Colon (tissue), 2 donors: Measurements from ENCODE around the gene RPS6KA1.
A peak's percentile ranks its signal among the peaks of the same experiment; 100 is the strongest.
"Not testable (repeated sequence)": the region's sequence is repeated elsewhere in the genome, so short reads cannot be mapped to it uniquely, and the experiment has no call there.

Source experiments
- FAIRE-seq: peaks from 2 replicates; lab custom pipeline; 2012; peaks lifted over from hg19 to GRCh38; lab: Jason Lieb, UNC
- donor health status: control.
- donor health status: control.

RPS6KA1 gene

DNA sequence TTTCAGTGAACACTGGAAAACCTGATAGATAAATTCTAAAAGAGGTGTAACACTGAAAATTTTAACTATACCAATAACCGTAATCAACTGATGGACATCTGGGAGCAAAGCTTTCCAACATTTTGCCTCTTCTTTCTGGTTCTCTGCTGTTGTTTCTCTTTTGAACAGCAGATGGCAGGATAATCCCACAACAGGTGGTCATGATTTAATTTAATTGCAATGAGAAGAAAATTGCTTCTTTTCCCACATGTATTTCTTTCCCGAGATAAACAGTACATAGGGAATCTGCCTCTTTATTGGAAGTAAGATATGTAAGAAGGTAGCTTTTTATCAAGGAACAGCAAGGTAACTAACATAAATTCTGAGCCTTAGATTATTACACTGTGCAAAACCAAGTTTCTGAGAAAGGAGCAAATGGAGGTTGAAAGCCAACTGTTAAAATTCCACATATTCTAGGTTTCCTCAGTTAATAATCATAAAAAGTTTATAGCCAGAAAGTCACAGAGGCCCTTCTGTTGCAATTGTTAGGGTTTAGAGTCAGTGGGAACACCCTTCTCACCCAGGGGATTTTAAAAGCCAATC, 72.9 kb downstream of the RPS6KA1 start:
- FAIRE-seq, result peak; percentile 43

DNA sequence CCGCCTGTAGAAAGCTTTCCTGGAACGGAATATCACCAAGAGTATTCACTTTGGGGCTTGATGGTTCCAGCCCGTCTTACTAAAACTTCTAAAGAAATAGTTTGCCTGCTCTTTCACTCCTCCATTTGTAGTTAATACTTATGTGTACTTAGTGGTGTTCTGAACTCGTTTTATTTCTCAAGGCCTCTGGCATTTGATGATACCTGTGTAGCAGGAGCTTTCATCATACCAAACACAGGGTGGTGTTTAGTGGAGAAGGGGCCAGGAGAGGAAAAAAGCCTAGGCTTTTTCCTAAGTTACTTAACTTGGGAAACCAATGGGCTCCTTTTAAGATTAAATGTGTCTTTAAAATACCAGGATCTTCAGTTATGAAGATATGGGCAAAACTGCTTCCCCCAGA, 74.3 kb downstream of the RPS6KA1 start:
- no peak for FAIRE-seq

DNA sequence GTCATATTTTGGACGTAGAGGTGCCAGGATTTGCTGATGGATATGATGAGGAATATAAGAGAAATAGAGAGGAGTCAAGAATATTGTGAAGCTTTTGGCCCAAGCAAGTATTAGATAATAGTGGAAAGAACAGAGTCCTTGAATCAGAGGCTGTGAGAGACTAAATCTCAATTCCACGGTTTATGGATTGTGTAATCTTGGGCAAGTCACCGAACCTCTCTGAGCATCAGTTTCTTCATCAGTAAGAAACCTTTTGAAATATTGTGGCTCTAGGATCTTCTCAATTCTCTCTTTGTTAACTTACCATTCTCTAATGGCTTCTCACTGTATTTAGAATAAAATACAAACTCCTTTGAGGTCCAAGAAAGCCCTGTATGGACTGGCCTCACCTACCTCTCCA, 77.6 kb downstream of the RPS6KA1 start:
- no peak for FAIRE-seq

DNA sequence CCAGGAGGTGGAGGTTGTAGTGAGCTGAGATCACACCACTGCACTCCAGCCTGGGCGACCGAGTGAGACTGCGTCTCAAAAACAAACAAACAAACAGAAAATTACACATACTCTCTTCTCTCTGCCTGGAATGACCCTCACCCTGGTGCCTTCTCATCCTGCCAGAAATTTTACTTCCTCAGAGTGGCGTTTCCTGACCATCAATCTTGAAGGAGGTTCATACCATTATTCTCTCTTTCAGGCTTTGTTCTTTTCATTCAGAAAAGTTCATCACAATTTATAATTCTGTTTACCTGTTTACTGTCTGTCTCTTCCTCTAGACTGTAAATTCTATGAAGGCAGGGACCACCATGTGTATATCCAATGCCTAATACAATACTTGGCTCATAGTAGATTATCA, 79.3 kb downstream of the RPS6KA1 start:
- no peak for FAIRE-seq

DNA sequence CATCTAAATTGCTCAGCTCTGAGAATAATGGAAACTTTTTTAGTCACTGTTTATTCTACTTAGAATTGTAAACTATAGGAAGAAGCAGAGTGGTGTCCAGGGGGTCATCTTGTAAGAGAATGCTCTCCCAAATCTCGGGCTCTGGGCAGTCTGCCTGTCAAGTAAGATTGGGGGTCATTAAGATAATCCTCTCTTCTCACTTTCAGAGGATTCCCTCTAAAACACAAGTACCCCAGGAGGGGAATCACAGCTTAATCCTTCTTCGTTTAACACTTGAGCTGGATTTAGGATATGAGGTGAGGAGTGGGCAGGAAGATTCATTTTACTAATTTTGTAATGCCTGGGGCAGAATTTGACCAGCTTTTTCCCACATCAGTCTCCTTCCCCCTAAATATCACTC, 81.2 kb downstream of the RPS6KA1 start:
- FAIRE-seq, result no peak

DNA sequence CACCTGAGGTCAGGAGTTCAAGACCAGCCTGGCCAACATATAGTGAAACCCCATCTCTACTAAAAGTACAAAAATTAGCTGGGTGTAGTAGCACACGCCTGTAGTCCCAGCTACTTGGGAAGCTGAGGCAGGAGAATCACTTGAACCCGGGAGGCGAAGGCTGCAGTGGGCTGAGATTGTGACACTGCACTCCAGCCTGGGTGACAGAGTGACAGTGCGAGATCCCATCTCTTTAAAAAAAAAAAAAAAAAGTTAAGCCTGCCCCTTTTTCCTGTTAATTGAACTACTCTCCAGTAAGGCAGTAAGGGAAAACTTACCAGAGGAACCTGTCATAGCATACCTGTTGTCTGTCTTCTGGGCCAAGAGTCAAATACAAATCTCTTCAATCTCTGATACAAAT, 83.1 kb downstream of the RPS6KA1 start:
- not testable (repeated sequence) for FAIRE-seq

DNA sequence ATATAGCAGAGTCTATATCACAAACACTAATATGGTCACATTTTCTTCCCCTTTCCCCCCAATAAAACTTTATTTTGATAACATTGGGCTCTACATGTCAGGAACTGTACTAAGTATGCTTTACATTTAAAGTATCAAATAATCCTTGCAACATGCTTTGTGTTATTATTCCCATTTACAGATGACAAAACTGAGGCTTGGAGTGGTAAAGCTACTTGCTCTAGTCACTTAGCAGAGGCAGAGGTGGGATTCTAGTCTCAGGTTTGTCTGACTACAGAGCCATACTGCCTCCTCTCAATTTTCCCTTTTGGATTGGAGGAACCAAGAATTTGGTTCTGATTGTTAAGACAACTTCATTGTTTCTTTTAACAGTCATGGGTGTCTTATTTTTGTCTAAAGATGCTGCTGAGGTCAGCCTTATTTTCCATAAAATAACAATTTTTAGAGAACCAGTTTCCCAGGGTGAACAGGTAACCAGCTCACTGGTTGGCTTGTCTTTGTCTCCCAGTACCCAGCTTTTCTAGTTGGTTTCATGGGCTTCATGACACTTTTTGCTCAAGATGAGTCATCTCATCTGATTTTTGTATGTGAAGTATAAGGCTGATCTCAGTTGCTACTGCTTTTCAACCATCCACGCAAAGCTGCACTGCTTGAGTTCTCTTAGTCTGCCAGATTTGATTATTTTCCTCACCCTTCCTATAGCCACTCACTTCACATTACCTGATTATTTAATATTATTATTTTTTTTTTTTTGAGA, 85.3 kb downstream of the RPS6KA1 start:
- no peak for FAIRE-seq

DNA sequence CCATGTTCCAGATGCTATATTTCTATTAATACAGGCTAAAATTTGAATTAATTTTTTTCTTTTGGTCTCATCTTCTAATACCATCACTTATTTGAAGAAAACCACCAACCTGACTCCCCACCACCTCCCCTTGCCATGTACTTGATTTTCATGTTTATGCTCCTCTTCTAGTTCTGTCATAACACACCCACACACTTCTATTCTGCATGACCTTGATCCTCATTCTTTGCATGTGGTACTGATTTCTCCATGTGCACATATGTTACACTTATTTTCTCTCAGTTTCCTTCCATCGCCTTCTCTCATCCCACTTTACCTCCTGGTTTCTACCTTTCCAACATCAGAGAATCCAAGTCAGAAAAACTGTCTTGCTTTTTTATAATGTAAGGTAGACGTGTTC, 87.3 kb downstream of the RPS6KA1 start:
- no peak for FAIRE-seq

DNA sequence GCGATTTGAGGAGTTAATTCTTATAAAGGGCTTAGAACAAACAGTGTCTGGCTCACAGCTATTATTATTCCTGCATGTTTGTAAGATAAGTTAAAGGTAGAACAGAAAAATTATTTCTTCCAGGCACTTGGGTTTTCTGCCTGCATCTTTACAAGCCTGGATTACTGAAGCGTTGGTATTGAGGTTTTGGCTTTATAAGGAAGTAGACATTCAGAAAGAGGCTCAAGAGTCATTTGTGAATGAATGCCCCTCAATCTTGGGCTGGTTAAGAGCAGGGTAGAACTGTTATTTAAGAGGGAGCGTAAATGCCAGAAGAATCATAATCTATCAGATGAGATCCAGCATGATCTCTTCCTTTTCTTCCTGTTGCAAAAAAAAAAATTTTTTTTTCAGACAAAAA, 89.0 kb downstream of the RPS6KA1 start:
- no peak for FAIRE-seq
